ENCODE data around the gene CCDC12. TPM values are rescaled to one million over a fixed set of nuclear protein-coding genes. Genes with fewer than 3 reads are reported as not detected.
A peak's percentile ranks its signal among the peaks of the same experiment; 100 is the strongest.

Gene CCDC12
- total and polyA plus RNA-seq, 2 of the 13 experiments (the other 11 are each of a cell fraction or from before 2014, with no cell fraction given) = 30.1 to 49.5 TPM

DNA sequence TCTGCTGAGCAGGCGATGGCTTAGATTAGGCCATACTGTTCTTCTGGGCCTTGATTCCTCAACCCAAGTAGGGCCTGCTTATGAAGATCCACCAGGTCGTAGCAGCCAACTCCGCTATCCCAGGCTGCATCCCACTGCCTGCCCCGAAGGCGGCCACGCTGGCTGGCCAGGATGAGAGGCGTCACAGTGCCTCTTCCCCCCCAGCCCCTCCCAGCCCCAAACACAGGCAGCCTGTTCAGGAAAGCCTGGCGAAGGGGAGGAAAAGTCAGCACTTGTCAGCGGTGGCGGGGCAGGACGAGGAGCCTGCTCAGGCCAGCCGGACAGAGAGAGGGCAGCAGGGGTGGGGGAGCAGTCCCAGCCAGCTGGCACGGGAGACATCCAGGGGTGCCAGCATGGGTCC is 87.8 kb downstream of the CCDC12 start (continued):
- TF ChIP-seq, protein P1, sequence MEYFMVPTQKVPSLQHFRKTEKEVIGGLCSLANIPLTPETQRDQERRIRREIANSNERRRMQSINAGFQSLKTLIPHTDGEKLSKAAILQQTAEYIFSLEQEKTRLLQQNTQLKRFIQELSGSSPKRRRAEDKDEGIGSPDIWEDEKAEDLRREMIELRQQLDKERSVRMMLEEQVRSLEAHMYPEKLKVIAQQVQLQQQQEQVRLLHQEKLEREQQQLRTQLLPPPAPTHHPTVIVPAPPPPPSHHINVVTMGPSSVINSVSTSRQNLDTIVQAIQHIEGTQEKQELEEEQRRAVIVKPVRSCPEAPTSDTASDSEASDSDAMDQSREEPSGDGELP (IDR thresholded peaks at IDR 0.05; ENCODE audit: borderline replicate concordance, low read depth) = no peak
- TF ChIP-seq ZNF225 (CRISPR knock-in tag; IDR thresholded peaks at IDR 0.05) (no peak), NCOA1 (CRISPR knock-in tag; IDR thresholded peaks at IDR 0.05) (no peak)

DNA sequence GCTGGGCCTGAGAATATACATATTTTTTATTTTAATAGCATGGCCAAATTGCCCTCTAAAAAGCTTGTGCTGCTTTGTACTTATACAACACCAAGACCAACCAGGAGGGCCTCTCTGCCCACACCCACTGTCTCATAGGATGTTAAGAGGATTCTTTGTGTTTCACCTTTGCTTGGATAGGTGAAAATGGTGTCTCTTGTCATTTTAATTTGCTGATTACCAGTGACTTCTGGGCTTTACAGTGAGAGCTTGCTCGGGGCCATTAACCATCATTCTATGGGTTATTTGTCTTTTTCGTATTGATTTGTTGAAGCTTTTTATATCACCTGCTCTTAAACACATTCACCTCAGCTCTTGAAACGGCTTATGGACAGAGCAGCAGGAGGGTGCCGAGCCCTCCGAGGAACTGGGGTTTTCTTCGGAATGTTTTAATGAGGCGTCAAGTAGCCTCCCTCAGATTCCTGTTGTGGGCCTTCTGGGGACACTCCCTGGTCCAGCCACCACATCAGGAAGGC is 88.5 kb downstream of the CCDC12 start:
- 29% methylated on average over 7 of the region's 7 CpGs for WGBS (ENCODE audit: low lambda C conversion rate)
- Histone ChIP-seq H3K27ac (ENCODE audit: extremely low read length, insufficient read depth, low read length) (no peak overlapping the region), H3K36me3 (replicated peaks in 1 of 2; ENCODE audit: control insufficient read depth in 1 of 2, insufficient read depth in 2 of 2, low read length in 2 of 2) (no peaks in the 10 kb centered on the region), H2AFZ (ENCODE audit: low read length) (no peak overlapping the region), H4K20me1 (ENCODE audit: insufficient read depth, low read length) (peaks cover 6% of the 10 kb centered on the region; the same call in 1 of the 2 replicates), H3K4me3 (replicated peaks in 1 of 3; ENCODE audit: insufficient read depth in 1 of 3, low read depth in 2 of 3, low read length in 3 of 3) (no peak overlapping the region), H3K9me3 (ENCODE audit: low read length) (no peaks in the 10 kb centered on the region), H3K27me3 (ENCODE audit: control insufficient read depth in 1 of 2, insufficient read depth in 2 of 2, low read length in 2 of 2) (peaks cover 20 to 78% of the 10 kb centered on the region in 2 experiments), H3K4me2 (ENCODE audit: low read depth, low read length) (no peak overlapping the region), H3K79me2 (ENCODE audit: insufficient read depth, low read length) (no peaks in the 10 kb centered on the region), H3K9ac (ENCODE audit: insufficient read depth, low read depth, low read length) (no peak overlapping the region), H3K4me1 (ENCODE audit: insufficient read depth, low read length) (peaks cover 18% of the 10 kb centered on the region)
- no peak for ATAC-seq
- BruUV-seq (replicated peaks) = no TSS peak
- ChIA-PET POLR2A (no interaction called here), CTCF (ENCODE audit: low intra/inter-chr PET ratio, low total read pairs) (no interaction called here)
- no peak for DNase-seq (ENCODE audit: low spot score)
- TF ChIP-seq, protein P2, sequence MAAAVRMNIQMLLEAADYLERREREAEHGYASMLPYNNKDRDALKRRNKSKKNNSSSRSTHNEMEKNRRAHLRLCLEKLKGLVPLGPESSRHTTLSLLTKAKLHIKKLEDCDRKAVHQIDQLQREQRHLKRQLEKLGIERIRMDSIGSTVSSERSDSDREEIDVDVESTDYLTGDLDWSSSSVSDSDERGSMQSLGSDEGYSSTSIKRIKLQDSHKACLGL (CRISPR knock-in tag; IDR thresholded peaks at IDR 0.05) = no peak
- TF ChIP-seq ATRX (CRISPR knock-in tag; IDR thresholded peaks at IDR 0.05; ENCODE audit: borderline replicate concordance) = no peak
- FAIRE-seq = no peak
- in situ Hi-C loops (cut with HindIII; ENCODE audit: extremely low pct_ligation_motif_present, low pct_unique_long_range_greater_than_20kb) (no loop called here), intact Hi-C loops (cut with micrococcal nuclease; ENCODE audit: unreplicated experiment) (no loop called here)

DNA sequence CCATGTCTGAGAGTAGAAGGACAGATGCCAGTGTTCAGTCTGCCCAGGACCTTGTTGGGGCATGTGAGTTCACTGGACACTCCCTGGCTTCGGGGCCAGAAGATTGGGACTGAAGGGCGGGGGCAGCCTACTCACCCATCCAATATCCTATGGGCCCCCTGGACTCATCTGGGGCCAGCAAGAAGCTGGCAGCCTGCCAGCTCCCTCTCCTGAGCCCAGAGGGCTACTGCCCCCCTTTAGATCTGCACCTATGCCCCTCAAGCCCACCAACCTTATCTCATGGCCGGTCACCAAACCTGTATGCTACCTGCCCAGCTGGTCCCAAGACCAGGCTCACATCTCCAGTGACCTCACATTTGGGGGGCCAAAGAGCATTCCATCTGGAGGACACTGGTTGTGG is 90.9 kb downstream of the CCDC12 start:
- Histone ChIP-seq H3K27ac (ENCODE audit: extremely low read length, insufficient read depth, low read length) (no peak overlapping the region), H3K4me3 (replicated peaks in 1 of 3; ENCODE audit: insufficient read depth in 1 of 3, low read depth in 2 of 3, low read length in 3 of 3) (no peak overlapping the region), H3K9ac (ENCODE audit: insufficient read depth, low read depth, low read length) (no peak overlapping the region), H3K27me3 (ENCODE audit: control insufficient read depth in 1 of 2, insufficient read depth in 2 of 2, low read length in 2 of 2) (peaks cover 22 to 74% of the 10 kb centered on the region in 2 experiments), H2AFZ (ENCODE audit: low read length) (no peak overlapping the region), H3K4me1 (ENCODE audit: insufficient read depth, low read length) (peaks cover 8% of the 10 kb centered on the region; the same call in 1 of the 2 replicates), H3K36me3 (replicated peaks in 1 of 2; ENCODE audit: control insufficient read depth in 1 of 2, insufficient read depth in 2 of 2, low read length in 2 of 2) (no peaks in the 10 kb centered on the region), H4K20me1 (ENCODE audit: insufficient read depth, low read length) (peaks cover 6% of the 10 kb centered on the region; the same call in 1 of the 2 replicates), H3K4me2 (ENCODE audit: low read depth, low read length) (no peak overlapping the region), H3K9me3 (ENCODE audit: low read length) (no peaks in the 10 kb centered on the region), H3K79me2 (ENCODE audit: insufficient read depth, low read length) (no peaks in the 10 kb centered on the region)
- 61% methylated on average over 2 of the region's 3 CpGs for WGBS (ENCODE audit: low lambda C conversion rate)
- ChIA-PET POLR2A (no interaction called here), CTCF (ENCODE audit: low intra/inter-chr PET ratio, low total read pairs) (no interaction called here)
- DNase-seq (ENCODE audit: low spot score) (no peak), FAIRE-seq (no peak), ATAC-seq (no peak)
- in situ Hi-C loops (cut with HindIII; ENCODE audit: extremely low pct_ligation_motif_present, low pct_unique_long_range_greater_than_20kb) = no loop called here
- TF ChIP-seq THAP11 (CRISPR knock-in tag; IDR thresholded peaks at IDR 0.05) (no peak), LCORL (IDR thresholded peaks at IDR 0.05) (0 out of 2 replicates have a peak, but pooled peaks have one; percentile 50), LCORL (CRISPR knock-in tag; IDR thresholded peaks at IDR 0.05) (no peak), EZH2 (conservative IDR thresholded peaks at IDR 0.05; ENCODE audit: low read depth, low read length) (0 out of 2 replicates have a peak, but pooled peaks have one; percentile 20), NFYC (CRISPR knock-in tag; IDR thresholded peaks at IDR 0.05) (no peak), ZNF225 (CRISPR knock-in tag; IDR thresholded peaks at IDR 0.05) (no peak), ZSCAN21 (CRISPR knock-in tag; IDR thresholded peaks at IDR 0.05; ENCODE audit: borderline replicate concordance) (no peak)
- intact Hi-C loops (cut with micrococcal nuclease; ENCODE audit: unreplicated experiment) = no loop called here
- BruUV-seq (replicated peaks) = no TSS peak
